ENCODE results near the gene CDK10.

CDK10 gene

GRCh38 chr16:89706518-89707260, 20.2 kb downstream of the CDK10 start:
- TF ChIP-seq CTCF (IDR thresholded peaks at IDR 0.05; ENCODE audit: control extremely low read depth, extremely low read depth, low read depth, missing control alignments), result no peak
- CTCF ChIA-PET, result interaction anchor here (0.8 to 7.4 kb wide), 30 partner anchors 9 to 314 kb away, joined by 3 to 115 read pairs (median 4); partner anchors contain the start of genes CDK10, FANCA, MC1R and TCF25
- POLR2A ChIA-PET, result interaction anchor here (0.6 kb wide), 1 partner anchor 201 kb away, joined by 3 read pairs; no protein-coding TSS in a partner anchor
- no peak for DNase-seq (ENCODE audit: extremely low spot score)

GRCh38 chr16:89707695-89708094, 21.2 kb downstream of the CDK10 start:
- no peak for DNase-seq (ENCODE audit: extremely low spot score)
- ChIA-PET POLR2A (no interaction called here), CTCF (interaction anchor here (0.5 to 7.4 kb wide), 8 partner anchors 8 to 153 kb away, joined by 3 to 115 read pairs (median 14); partner anchors contain the start of gene SPATA2L)
- no peak for TF ChIP-seq CTCF (IDR thresholded peaks at IDR 0.05; ENCODE audit: control extremely low read depth, extremely low read depth, low read depth, missing control alignments)

GRCh38 chr16:89708481-89708931, 22.0 kb downstream of the CDK10 start:
- TF ChIP-seq CTCF (IDR thresholded peaks at IDR 0.05; ENCODE audit: control extremely low read depth, extremely low read depth, low read depth, missing control alignments), result no peak
- CTCF ChIA-PET, result interaction anchor here (1.0 to 7.4 kb wide), 6 partner anchors 8 to 202 kb away, joined by 3 to 115 read pairs (median 10); partner anchors contain the start of gene SPATA2L
- POLR2A ChIA-PET, result no interaction called here
- no peak for DNase-seq (ENCODE audit: extremely low spot score)

- ChIA-PET POLR2A (no interaction called here), CTCF (interaction anchor here (1.6 to 7.4 kb wide), 4 partner anchors 9 to 201 kb away, joined by 4 to 115 read pairs (median 20); partner anchors contain the start of gene SPATA2L)
Measured at GRCh38 chr16:89709166-89709565, 22.7 kb downstream of the CDK10 start.

GRCh38 chr16:89709716-89710432, 23.4 kb downstream of the CDK10 start:
- CTCF ChIA-PET, result interaction anchor here (1.6 to 7.4 kb wide), 4 partner anchors 10 to 200 kb away, joined by 4 to 115 read pairs (median 20); partner anchors contain the start of gene SPATA2L
- DNase-seq (ENCODE audit: extremely low spot score), result no peak
- no peak for TF ChIP-seq CTCF (IDR thresholded peaks at IDR 0.05; ENCODE audit: control extremely low read depth, extremely low read depth, low read depth, missing control alignments)
- POLR2A ChIA-PET, result no interaction called here

More at GRCh38 chr16:89709166-89709565, 22.7 kb downstream of the CDK10 start:
- TF ChIP-seq CTCF (IDR thresholded peaks at IDR 0.05; ENCODE audit: control extremely low read depth, extremely low read depth, low read depth, missing control alignments), result no peak
- no peak for DNase-seq (ENCODE audit: extremely low spot score)

Data from GM10248 (cell line).